Medulla oblongata (tissue), 1 donor: ENCODE data around the gene CRLF1.
"Not testable (repeated sequence)": the region's sequence is repeated elsewhere in the genome, so short reads cannot be mapped to it uniquely, and the experiment has no call there.

Experiments used
- DNase-seq: peaks from one replicate; pipeline ENCODE4 v3.0.0-alpha.2; 2015; ENCODE audit errors: extremely low spot score

The CRLF1 gene

GRCh38 chr19:18592732-18593131 lies 13.9 kb downstream of the CRLF1 start:
- DNase-seq = not testable (repeated sequence)

GRCh38 chr19:18591735-18592385 lies 14.7 kb downstream of the CRLF1 start:
- DNase-seq = no peak

GRCh38 chr19:18590273-18591272 lies 16.0 kb downstream of the CRLF1 start:
- peak; percentile 81 for DNase-seq

- DNase-seq = peak; percentile 36
These were observed 17.0 kb downstream of the CRLF1 start for GRCh38 chr19:18589380-18590272.

GRCh38 chr19:18588611-18589379 lies 17.8 kb downstream of the CRLF1 start, which contains the start of gene REX1BD:
REX1BD (plus strand) TSS chr19:18588798; CDS start chr19:18588802, 4 bp downstream.
- DNase-seq = peak; percentile 81

GRCh38 chr19:18587962-18588610 lies 18.5 kb downstream of the CRLF1 start:
- DNase-seq = no peak

GRCh38 chr19:18587561-18587960 lies 19.0 kb downstream of the CRLF1 start:
- no peak for DNase-seq

- DNase-seq = peak; percentile 43
These were observed 20.3 kb downstream of the CRLF1 start for GRCh38 chr19:18586306-18586705.

GRCh38 chr19:18580311-18580710 lies 26.3 kb downstream of the CRLF1 start:
- no peak for DNase-seq

GRCh38 chr19:18577365-18577914 lies 29.2 kb downstream of the CRLF1 start:
- no peak for DNase-seq

- DNase-seq = no peak
These were observed 30.2 kb downstream of the CRLF1 start for GRCh38 chr19:18576383-18576782.

- no peak for DNase-seq
These were observed 31.8 kb downstream of the CRLF1 start for GRCh38 chr19:18574691-18575291.

- DNase-seq = peak; percentile 97
These were observed 34.8 kb downstream of the CRLF1 start, which contains the start of gene UBA52 for GRCh38 chr19:18571564-18572344. UBA52 (plus strand) TSS chr19:18571857; CDS start chr19:18573301, 1,444 bp downstream.

GRCh38 chr19:18568367-18568766 lies 38.2 kb downstream of the CRLF1 start:
- DNase-seq = no peak

- DNase-seq = no peak
These were observed 39.6 kb downstream of the CRLF1 start for GRCh38 chr19:18566953-18567352.

- no peak for DNase-seq
These were observed 44.5 kb downstream of the CRLF1 start for GRCh38 chr19:18562086-18562485.

GRCh38 chr19:18559685-18560084 lies 46.9 kb downstream of the CRLF1 start:
- DNase-seq = no peak

- no peak for DNase-seq
These were observed 48.0 kb downstream of the CRLF1 start for GRCh38 chr19:18558604-18559003.

- DNase-seq = no peak
These were observed 48.4 kb downstream of the CRLF1 start for GRCh38 chr19:18558202-18558555.
